HCT116 (cell line): ENCODE data around the gene CORO2A. TPM values are rescaled to one million over a fixed set of nuclear protein-coding genes. Genes with fewer than 3 reads are reported as not detected.

Source experiments
- ATAC-seq: fragments of 200-7000 bp; cut with Tn5 transposase; 2 replicates; pipeline ENCODE4 v1.9.1; 2020; ENCODE audit warnings: mild to moderate bottlenecking, moderate library complexity
- BruUV-seq: library from RNA; stranded (reverse); fragments of 400-500 nt; replicated peaks from 2 replicates; lab custom pipeline; 2021; lab: Mats Ljungman, UMichigan
- CTCF ChIA-PET: fragments of 300-600 bp; sonication (Branson Sonifier 250); formaldehyde crosslinking; loops from one replicate; lab custom pipeline; 2021; ENCODE audit warnings: antibody characterized with exemption; lab: Charles Lee
- POLR2A ChIA-PET: fragments of 300-600, 350-600 bp; sonication (Branson Sonifier 250); formaldehyde crosslinking; loops from one replicate; lab custom pipeline; 2021; ENCODE audit warnings: antibody characterized with exemption; lab: Charles Lee
- RAD21 ChIA-PET, 2 experiments: fragments of 300-600 bp; sonication (Branson Sonifier 250); formaldehyde crosslinking; loops; one replicate each; lab custom pipeline; 2023; ENCODE audit warnings: low total read pairs in 2 of 2; ENCODE audit not compliant: uncharacterized antibody in 2 of 2, unreplicated experiment in 2 of 2, low non-redundant PET in 1 of 2; lab: Charles Lee
- DNase-seq: peaks from one replicate; pipeline ENCODE4 v3.0.0-alpha.2; 2010; ENCODE audit warnings: low read depth, low spot score
- H2AFZ ChIP-seq: fragments of 200-600 bp; shearing (Covaris generic), sonication (generic); 2 replicates; pipeline ENCODE4 v1.6.1; 2017; ENCODE audit warnings: low read depth, mixed run types, mixed read lengths, antibody characterized with exemption, low read length; ENCODE audit not compliant: poor library complexity, severe bottlenecking
- H3K27ac ChIP-seq: 2 replicates; pipeline ENCODE4 v1.5.1; 2012; ENCODE audit warnings: low read depth, low read length
- H3K27me3 ChIP-seq: fragments of 200-600 bp; sonication (generic); 2 replicates; pipeline ENCODE4 v1.6.1; 2016; ENCODE audit warnings: mixed run types, low read length, mixed read lengths; ENCODE audit not compliant: insufficient read depth
- H3K36me3 ChIP-seq, 2 experiments: fragments of 200-500 bp in 1 of 2; fragments of 200-600 bp in 1 of 2; sonication (Bioruptor generic) in 1 of 2; sonication (generic) in 1 of 2; 2 replicates each; pipeline versions ENCODE4 v1.5.1 to v1.6.1; 2014 to 2016; ENCODE audit warnings: low read length in 2 of 2, inconsistent platforms in 1 of 2, mixed read lengths in 1 of 2, mixed run types in 1 of 2; ENCODE audit not compliant: insufficient read depth in 2 of 2, control insufficient read depth in 1 of 2
- H3K4me1 ChIP-seq, 2 experiments: fragments of 200-600 bp in 1 of 2; sonication (generic) in 1 of 2; 2 replicates each; pipeline versions ENCODE4 v1.5.1 to v1.6.1; 2012 to 2017; ENCODE audit warnings: low read length in 2 of 2, inconsistent platforms in 1 of 2, mild to moderate bottlenecking in 1 of 2, mixed read lengths in 1 of 2, mixed run types in 1 of 2, moderate library complexity in 1 of 2; ENCODE audit not compliant: insufficient read depth in 2 of 2, control insufficient read depth in 1 of 2
- H3K4me2 ChIP-seq: fragments of 200-600 bp; sonication (generic); 2 replicates; pipeline ENCODE4 v1.6.1; 2017; ENCODE audit warnings: mixed run types, low read length, mixed read lengths
- H3K4me3 ChIP-seq, 2 experiments: fragments of 200-600 bp in 1 of 2; sonication (generic) in 1 of 2; replicated peaks in 1 of 2; 2 replicates each; pipeline ENCODE4 v1.5.1; 2011 to 2016; ENCODE audit warnings: low read length in 2 of 2, control low read depth in 1 of 2, low read depth in 1 of 2, mild to moderate bottlenecking in 1 of 2, mixed read lengths in 1 of 2, mixed run types in 1 of 2
- H3K79me2 ChIP-seq: fragments of 200-600 bp; sonication (generic); 2 replicates; pipeline ENCODE4 v1.6.1; 2017; ENCODE audit warnings: mild to moderate bottlenecking, mixed run types, low read length, moderate library complexity, mixed read lengths; ENCODE audit not compliant: insufficient read depth
- H3K9ac ChIP-seq: fragments of 200-600 bp; sonication (generic); 2 replicates; pipeline ENCODE4 v1.6.1; 2016; ENCODE audit warnings: low read length, mixed read lengths
- H3K9me2 ChIP-seq: fragments of 200-600 bp; sonication (generic), shearing (Covaris generic); 2 replicates; pipeline ENCODE4 v1.6.1; 2017; ENCODE audit warnings: mixed run types, mild to moderate bottlenecking, moderate library complexity; ENCODE audit not compliant: insufficient read depth
- H3K9me3 ChIP-seq, 2 experiments: fragments of 200-500 bp in 1 of 2; fragments of 200-600 bp in 1 of 2; sonication (Bioruptor generic) in 1 of 2; sonication (generic) in 1 of 2; 2 replicates each; pipeline ENCODE4 v1.6.1; 2014 to 2017; ENCODE audit warnings: low read length in 2 of 2, mixed read lengths in 2 of 2, inconsistent platforms in 1 of 2, low read depth in 1 of 2, mild to moderate bottlenecking in 1 of 2, mixed run types in 1 of 2, moderate library complexity in 1 of 2; ENCODE audit not compliant: control insufficient read depth in 1 of 2, insufficient read depth in 1 of 2
- H4K20me1 ChIP-seq: fragments of 200-600 bp; sonication (generic), shearing (Covaris generic); 2 replicates; pipeline ENCODE4 v1.6.1; 2017; ENCODE audit warnings: mixed run types, mild to moderate bottlenecking, moderate library complexity; ENCODE audit not compliant: insufficient read depth
- CTCF ChIP-seq, 3 experiments: fragments of 200-600 bp in 1 of 3; sonication (generic) in 1 of 3; IDR thresholded peaks in 2 of 3; conservative IDR thresholded peaks in 1 of 3; 2 replicates each; pipeline ENCODE4 v1.5.1; 2012 to 2017; ENCODE audit warnings: low read depth in 2 of 3, low read length in 2 of 3, antibody characterized with exemption in 1 of 3, borderline replicate concordance in 1 of 3, control low read depth in 1 of 3, mild to moderate bottlenecking in 1 of 3, mixed read lengths in 1 of 3, mixed run types in 1 of 3, moderate library complexity in 1 of 3; ENCODE audit not compliant: insufficient read depth in 1 of 3
- EGR1 ChIP-seq: IDR thresholded peaks from 2 replicates; pipeline ENCODE4 v1.6.1; 2012; ENCODE audit warnings: low read depth
- ELF1 ChIP-seq: IDR thresholded peaks from 2 replicates; pipeline ENCODE4 v1.6.1; 2012; ENCODE audit warnings: low read depth, borderline replicate concordance
- EZH2 ChIP-seq: fragments of 200-600 bp; sonication (generic); IDR thresholded peaks from 2 replicates; pipeline ENCODE4 v1.6.1; 2017; ENCODE audit warnings: antibody characterized with exemption, mixed run types
- FOSL1 ChIP-seq: IDR thresholded peaks from 2 replicates; pipeline ENCODE4 v1.6.1; 2012; ENCODE audit warnings: low read depth
- JUND ChIP-seq: IDR thresholded peaks from 2 replicates; pipeline ENCODE4 v1.6.1; 2012
- MAX ChIP-seq: IDR thresholded peaks from 2 replicates; pipeline ENCODE4 v1.6.1; 2012
- POLR2A ChIP-seq: IDR thresholded peaks from 2 replicates; pipeline ENCODE4 v1.7.0; 2011; ENCODE audit warnings: borderline replicate concordance; ENCODE audit not compliant: insufficient read depth, insufficient read length; ENCODE audit errors: extremely low read depth
- POLR2AphosphoS5 ChIP-seq: IDR thresholded peaks from 2 replicates; pipeline ENCODE4 v1.6.1; 2011; ENCODE audit warnings: mild to moderate bottlenecking, low read depth, low read length, moderate library complexity
- RAD21 ChIP-seq: IDR thresholded peaks from 2 replicates; pipeline ENCODE4 v1.6.1; 2012; ENCODE audit warnings: low read depth, mild to moderate bottlenecking
- SIN3A ChIP-seq: IDR thresholded peaks from 2 replicates; pipeline ENCODE4 v1.6.1; 2012; ENCODE audit warnings: low read depth
- SRF ChIP-seq: IDR thresholded peaks from 2 replicates; pipeline ENCODE4 v1.6.1; 2012; ENCODE audit warnings: low read depth
- TCF7L2 ChIP-seq: IDR thresholded peaks from 2 replicates; pipeline ENCODE4 v1.7.0; 2011; ENCODE audit warnings: borderline replicate concordance, inconsistent platforms; ENCODE audit not compliant: insufficient read depth, insufficient read length; ENCODE audit errors: extremely low read depth
- YY1 ChIP-seq: IDR thresholded peaks from 2 replicates; pipeline ENCODE4 v1.6.1; 2011; ENCODE audit warnings: low read length, low read depth, moderate library complexity, mild to moderate bottlenecking; ENCODE audit not compliant: insufficient replicate concordance; ENCODE audit errors: extremely low read depth
- ZFX ChIP-seq: fragments of 450-650 bp; IDR thresholded peaks from 2 replicates; pipeline ENCODE4 v1.6.1; 2017
- intact Hi-C: fragments of 100-400 bp; cut with micrococcal nuclease; formaldehyde crosslinking; loops from 2 replicates; pipeline ENCODE4 v1.10.0; 2022
- total RNA-seq: library from RNA; stranded (reverse); gene quantifications from one replicate; pipeline ENCODE4 v1.2.1, GENCODE V29; 2021; ENCODE audit not compliant: unreplicated experiment
- TF ChIP-seq, protein P1 (sequence below): IDR thresholded peaks from 2 replicates; pipeline ENCODE4 v1.6.1; 2012; ENCODE audit warnings: low read depth
- TF ChIP-seq, protein P2 (sequence below): IDR thresholded peaks from 2 replicates; pipeline ENCODE4 v1.6.1; 2011; ENCODE audit warnings: mild to moderate bottlenecking, low read length, moderate library complexity; ENCODE audit not compliant: insufficient replicate concordance; ENCODE audit errors: extremely low read depth
- TF ChIP-seq, protein P3 (sequence below): IDR thresholded peaks from 2 replicates; pipeline ENCODE4 v1.6.1; 2012

Gene CORO2A
- total RNA-seq, 1 experiment from 2014 or later: 5.7 TPM

DNA sequence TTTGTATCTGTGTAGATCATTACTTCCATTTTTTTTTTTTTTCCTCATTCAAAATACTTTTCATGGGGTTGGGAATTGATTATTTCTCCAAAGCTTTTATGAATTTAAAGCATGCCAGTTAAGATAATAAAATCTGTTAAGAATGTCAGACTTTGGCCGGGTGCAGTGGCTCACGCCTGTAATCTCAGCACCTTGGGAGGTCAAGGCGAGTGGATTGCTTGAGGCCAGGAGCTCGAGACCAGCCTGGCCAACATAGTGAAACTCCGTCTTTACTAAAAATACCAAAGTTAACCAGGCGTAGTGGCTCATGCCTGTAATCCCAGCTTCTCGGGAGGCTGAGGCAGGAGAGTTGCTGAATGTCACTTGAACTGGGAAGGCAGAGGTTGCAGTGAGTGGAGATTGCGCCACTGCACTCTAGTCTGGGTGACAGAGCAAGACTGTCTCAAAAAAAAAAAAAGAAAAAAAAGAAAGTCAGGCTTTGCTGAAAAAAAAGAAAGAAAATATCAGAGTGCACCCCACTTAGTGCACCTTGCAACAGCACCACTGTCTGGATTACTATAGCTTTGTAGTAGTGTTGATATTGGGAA, 44.6 kb upstream of the CORO2A start (continued):
- TF ChIP-seq, protein P1, sequence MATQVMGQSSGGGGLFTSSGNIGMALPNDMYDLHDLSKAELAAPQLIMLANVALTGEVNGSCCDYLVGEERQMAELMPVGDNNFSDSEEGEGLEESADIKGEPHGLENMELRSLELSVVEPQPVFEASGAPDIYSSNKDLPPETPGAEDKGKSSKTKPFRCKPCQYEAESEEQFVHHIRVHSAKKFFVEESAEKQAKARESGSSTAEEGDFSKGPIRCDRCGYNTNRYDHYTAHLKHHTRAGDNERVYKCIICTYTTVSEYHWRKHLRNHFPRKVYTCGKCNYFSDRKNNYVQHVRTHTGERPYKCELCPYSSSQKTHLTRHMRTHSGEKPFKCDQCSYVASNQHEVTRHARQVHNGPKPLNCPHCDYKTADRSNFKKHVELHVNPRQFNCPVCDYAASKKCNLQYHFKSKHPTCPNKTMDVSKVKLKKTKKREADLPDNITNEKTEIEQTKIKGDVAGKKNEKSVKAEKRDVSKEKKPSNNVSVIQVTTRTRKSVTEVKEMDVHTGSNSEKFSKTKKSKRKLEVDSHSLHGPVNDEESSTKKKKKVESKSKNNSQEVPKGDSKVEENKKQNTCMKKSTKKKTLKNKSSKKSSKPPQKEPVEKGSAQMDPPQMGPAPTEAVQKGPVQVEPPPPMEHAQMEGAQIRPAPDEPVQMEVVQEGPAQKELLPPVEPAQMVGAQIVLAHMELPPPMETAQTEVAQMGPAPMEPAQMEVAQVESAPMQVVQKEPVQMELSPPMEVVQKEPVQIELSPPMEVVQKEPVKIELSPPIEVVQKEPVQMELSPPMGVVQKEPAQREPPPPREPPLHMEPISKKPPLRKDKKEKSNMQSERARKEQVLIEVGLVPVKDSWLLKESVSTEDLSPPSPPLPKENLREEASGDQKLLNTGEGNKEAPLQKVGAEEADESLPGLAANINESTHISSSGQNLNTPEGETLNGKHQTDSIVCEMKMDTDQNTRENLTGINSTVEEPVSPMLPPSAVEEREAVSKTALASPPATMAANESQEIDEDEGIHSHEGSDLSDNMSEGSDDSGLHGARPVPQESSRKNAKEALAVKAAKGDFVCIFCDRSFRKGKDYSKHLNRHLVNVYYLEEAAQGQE: no peak

- H3K27me3 ChIP-seq: no peaks in the 10 kb centered on the region
- BruUV-seq: no TSS peak
- intact Hi-C loops: no loop called here
- 0 out of 4 replicates have a peak, but pooled peaks cover under 1 to 3% of the 10 kb centered on the region in 2 experiments for H3K36me3 ChIP-seq
- ChIA-PET POLR2A (interaction anchor here (1.2 kb wide), 2 partner anchors 21 to 179 kb away, joined by 3 to 4 read pairs; partner anchors contain the start of genes NANS and TBC1D2), RAD21 (no interaction called here), CTCF (interaction anchor here (0.8 to 1.7 kb wide), 4 partner anchors 22 to 312 kb away, joined by 3 to 6 read pairs (median 3); no protein-coding TSS in a partner anchor)
- no peak overlapping the region for H3K27ac ChIP-seq
- no peak for DNase-seq
- H3K9me3 ChIP-seq: no peaks in the 10 kb centered on the region
- H4K20me1 ChIP-seq: no peaks in the 10 kb centered on the region
- H2AFZ ChIP-seq: no peak overlapping the region
- H3K4me2 ChIP-seq: no peak overlapping the region
- H3K9me2 ChIP-seq: no peaks in the 10 kb centered on the region
- H3K4me1 ChIP-seq: peaks cover 5 to 15% of the 10 kb centered on the region in 2 experiments; a peak in 3 of 4 replicates
- H3K79me2 ChIP-seq: no peaks in the 10 kb centered on the region
- H3K4me3 ChIP-seq: no peak overlapping the region
- no peak overlapping the region for H3K9ac ChIP-seq
- ATAC-seq: no peak
- TF ChIP-seq SRF: no peak
- TF ChIP-seq JUND: no peak
- TF ChIP-seq TCF7L2: no peak
- TF ChIP-seq YY1: no peak
- TF ChIP-seq, protein P2, sequence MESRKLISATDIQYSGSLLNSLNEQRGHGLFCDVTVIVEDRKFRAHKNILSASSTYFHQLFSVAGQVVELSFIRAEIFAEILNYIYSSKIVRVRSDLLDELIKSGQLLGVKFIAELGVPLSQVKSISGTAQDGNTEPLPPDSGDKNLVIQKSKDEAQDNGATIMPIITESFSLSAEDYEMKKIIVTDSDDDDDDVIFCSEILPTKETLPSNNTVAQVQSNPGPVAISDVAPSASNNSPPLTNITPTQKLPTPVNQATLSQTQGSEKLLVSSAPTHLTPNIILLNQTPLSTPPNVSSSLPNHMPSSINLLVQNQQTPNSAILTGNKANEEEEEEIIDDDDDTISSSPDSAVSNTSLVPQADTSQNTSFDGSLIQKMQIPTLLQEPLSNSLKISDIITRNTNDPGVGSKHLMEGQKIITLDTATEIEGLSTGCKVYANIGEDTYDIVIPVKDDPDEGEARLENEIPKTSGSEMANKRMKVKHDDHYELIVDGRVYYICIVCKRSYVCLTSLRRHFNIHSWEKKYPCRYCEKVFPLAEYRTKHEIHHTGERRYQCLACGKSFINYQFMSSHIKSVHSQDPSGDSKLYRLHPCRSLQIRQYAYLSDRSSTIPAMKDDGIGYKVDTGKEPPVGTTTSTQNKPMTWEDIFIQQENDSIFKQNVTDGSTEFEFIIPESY: no peak
- no peak for TF ChIP-seq POLR2A
- TF ChIP-seq FOSL1: no peak
- TF ChIP-seq, protein P3, sequence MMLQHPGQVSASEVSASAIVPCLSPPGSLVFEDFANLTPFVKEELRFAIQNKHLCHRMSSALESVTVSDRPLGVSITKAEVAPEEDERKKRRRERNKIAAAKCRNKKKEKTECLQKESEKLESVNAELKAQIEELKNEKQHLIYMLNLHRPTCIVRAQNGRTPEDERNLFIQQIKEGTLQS: no peak
- no peak for TF ChIP-seq SIN3A
- TF ChIP-seq ZFX: no peak
- no peak for TF ChIP-seq POLR2AphosphoS5
- TF ChIP-seq ELF1: no peak
- TF ChIP-seq EGR1: no peak
- no peak for TF ChIP-seq CTCF (IDR thresholded peaks at IDR 0.05 in 2 of 3, conservative IDR thresholded peaks at IDR 0.05 in 1 of 3; ENCODE audit: borderline replicate concordance in 1 of 3, insufficient read depth in 1 of 3, low read depth in 2 of 3, low read length in 2 of 3)
- TF ChIP-seq MAX: no peak
- TF ChIP-seq EZH2: no peak
- no peak for TF ChIP-seq RAD21
Measured at GRCh38 chr9:98235126-98235525, 42.7 kb upstream of the CORO2A start.
